IMR-90 (cell line): ENCODE data around the gene EBF3. TPM values are rescaled to one million over a fixed set of nuclear protein-coding genes. Genes with fewer than 3 reads are reported as not detected.

Source experiments
- ATAC-seq: fragments of 200-7000 bp; cut with Tn5 transposase; 2 replicates; pipeline ENCODE4 v1.9.1; 2020; ENCODE audit warnings: low read depth, mild to moderate bottlenecking, moderate library complexity
- BruUV-seq: library from RNA; stranded (reverse); fragments of 400-500 nt; replicated peaks from 2 replicates; lab custom pipeline; 2021; lab: Mats Ljungman, UMichigan
- CTCF ChIA-PET: fragments of 300-600 bp; formaldehyde crosslinking; extraction: SDS; loops from one replicate; lab custom pipeline; 2021; ENCODE audit warnings: antibody characterized with exemption; lab: Yijun Ruan, JAX
- POLR2A ChIA-PET: fragments of 300-600 bp; sonication (Branson Sonifier 250); formaldehyde crosslinking; loops from one replicate; lab custom pipeline; 2022; ENCODE audit warnings: antibody characterized with exemption; ENCODE audit not compliant: unreplicated experiment; lab: Charles Lee
- DNase-seq: peaks from one replicate; pipeline ENCODE4 v3.0.0; 2013
- H2AFZ ChIP-seq: replicated peaks from 2 replicates; pipeline ENCODE3; 2013; ENCODE audit warnings: low read length, mild to moderate bottlenecking; ENCODE audit not compliant: poor library complexity
- H2AK5ac ChIP-seq: 2 replicates; pipeline ENCODE4 v1.6.1; 2013; ENCODE audit warnings: low read depth, low read length, inconsistent platforms
- H2AK9ac ChIP-seq: replicated peaks from 2 replicates; pipeline ENCODE3; 2013; ENCODE audit warnings: mild to moderate bottlenecking, low read depth, low read length, moderate library complexity; ENCODE audit not compliant: poor library complexity
- H2BK120ac ChIP-seq: 2 replicates; pipeline ENCODE4 v1.6.1; 2013; ENCODE audit warnings: low read depth, low read length, inconsistent platforms
- H2BK15ac ChIP-seq: 3 replicates; pipeline ENCODE4 v1.6.1; 2013; ENCODE audit warnings: low read depth, low read length, inconsistent platforms
- H2BK20ac ChIP-seq: 2 replicates; pipeline ENCODE4 v1.6.1; 2013; ENCODE audit warnings: low read depth, mild to moderate bottlenecking, inconsistent platforms, low read length, moderate library complexity
- H2BK5ac ChIP-seq: 2 replicates; pipeline ENCODE4 v1.6.1; 2013; ENCODE audit warnings: mild to moderate bottlenecking, low read depth, low read length, inconsistent platforms; ENCODE audit not compliant: poor library complexity, severe bottlenecking
- H3K14ac ChIP-seq: replicated peaks from 2 replicates; pipeline ENCODE4 v1.6.1; 2013; ENCODE audit warnings: low read depth, low read length, inconsistent platforms
- H3K18ac ChIP-seq: 2 replicates; pipeline ENCODE4 v1.6.1; 2013; ENCODE audit warnings: low read depth, low read length, control low read depth
- H3K23ac ChIP-seq: 2 replicates; pipeline ENCODE4 v1.6.1; 2013; ENCODE audit warnings: low read depth, low read length, inconsistent platforms
- H3K27ac ChIP-seq: 2 replicates; pipeline ENCODE4 v1.5.1; 2013; ENCODE audit warnings: mild to moderate bottlenecking, control low read depth, low read length; ENCODE audit not compliant: insufficient read depth
- H3K27me3 ChIP-seq: 2 replicates; pipeline ENCODE4 v1.6.1; 2013; ENCODE audit warnings: low read length; ENCODE audit not compliant: control insufficient read depth, insufficient read depth
- H3K36me3 ChIP-seq: 2 replicates; pipeline ENCODE4 v1.6.1; 2013; ENCODE audit warnings: low read length, mixed read lengths; ENCODE audit not compliant: control insufficient read depth, insufficient read depth
- H3K4ac ChIP-seq: 2 replicates; pipeline ENCODE4 v1.6.1; 2013; ENCODE audit warnings: low read depth, low read length, inconsistent platforms
- H3K4me1 ChIP-seq: 2 replicates; pipeline ENCODE4 v1.6.1; 2013; ENCODE audit warnings: low read length, mixed read lengths; ENCODE audit not compliant: control insufficient read depth, insufficient read depth
- H3K4me2 ChIP-seq: 2 replicates; pipeline ENCODE4 v1.6.1; 2013; ENCODE audit warnings: low read depth, mild to moderate bottlenecking, control low read depth, low read length, moderate library complexity
- H3K4me3 ChIP-seq: 2 replicates; pipeline ENCODE4 v1.5.1; 2013; ENCODE audit warnings: low read depth, mild to moderate bottlenecking, control low read depth, low read length, moderate library complexity; ENCODE audit not compliant: insufficient read depth
- H3K56ac ChIP-seq: 2 replicates; pipeline ENCODE4 v1.6.1; 2013; ENCODE audit warnings: low read length, inconsistent platforms; ENCODE audit not compliant: insufficient read depth; ENCODE audit errors: extremely low read depth
- H3K79me1 ChIP-seq, 2 experiments: 2 replicates each; pipeline ENCODE4 v1.6.1; 2013; ENCODE audit warnings: low read length in 2 of 2, inconsistent platforms in 1 of 2, low read depth in 1 of 2
- H3K9ac ChIP-seq: 2 replicates; pipeline ENCODE4 v1.6.1; 2013; ENCODE audit warnings: low read depth, low read length, control low read depth
- H3K9me1 ChIP-seq: 2 replicates; pipeline ENCODE4 v1.6.1; 2013; ENCODE audit warnings: low read length, inconsistent platforms; ENCODE audit not compliant: insufficient read depth
- H3K9me3 ChIP-seq: 2 replicates; pipeline ENCODE4 v1.6.1; 2013; ENCODE audit warnings: low read length; ENCODE audit not compliant: control insufficient read depth, insufficient read depth
- H4K20me1 ChIP-seq: 2 replicates; pipeline ENCODE4 v1.6.1; 2013; ENCODE audit warnings: low read length, inconsistent platforms; ENCODE audit not compliant: insufficient read depth
- H4K5ac ChIP-seq: 2 replicates; pipeline ENCODE4 v1.6.1; 2013; ENCODE audit warnings: mild to moderate bottlenecking, low read depth, low read length, control low read depth
- H4K8ac ChIP-seq, 2 experiments: 2 replicates each; pipeline ENCODE4 v1.6.1; 2013; ENCODE audit warnings: low read depth in 2 of 2, low read length in 2 of 2, control low read depth in 1 of 2, inconsistent platforms in 1 of 2
- H4K91ac ChIP-seq: 2 replicates; pipeline ENCODE4 v1.6.1; 2013; ENCODE audit warnings: low read depth, low read length, inconsistent platforms; ENCODE audit not compliant: insufficient read depth
- BHLHE40 ChIP-seq: fragments of 150-350 bp; IDR thresholded peaks from 2 replicates; pipeline ENCODE4 v1.6.1; 2016; ENCODE audit warnings: mild to moderate bottlenecking, low read depth, low read length
- CEBPB ChIP-seq: IDR thresholded peaks from 2 replicates; pipeline ENCODE4 v1.6.1; 2012; ENCODE audit warnings: low read depth, low read length, improper control_type of control experiment
- CHD1 ChIP-seq: IDR thresholded peaks from 2 replicates; pipeline ENCODE4 v1.6.1; 2012; ENCODE audit warnings: low read depth, low read length, improper control_type of control experiment
- CTCF ChIP-seq: conservative IDR thresholded peaks from 2 replicates; pipeline ENCODE4 v1.5.1; 2012; ENCODE audit warnings: mild to moderate bottlenecking, low read depth, low read length, improper control_type of control experiment
- ELK1 ChIP-seq: fragments of 150-350 bp; IDR thresholded peaks from 2 replicates; pipeline ENCODE4 v1.6.1; 2016; ENCODE audit warnings: low read depth, mild to moderate bottlenecking, low read length, moderate library complexity, borderline replicate concordance
- FOS ChIP-seq: fragments of 150-350 bp; IDR thresholded peaks from 2 replicates; pipeline ENCODE4 v1.6.1; 2016; ENCODE audit warnings: low read depth, low read length
- MAFK ChIP-seq: IDR thresholded peaks from 2 replicates; pipeline ENCODE4 v1.6.1; 2012; ENCODE audit warnings: low read depth, low read length, improper control_type of control experiment
- MAZ ChIP-seq: IDR thresholded peaks from 2 replicates; pipeline ENCODE4 v1.6.1; 2012; ENCODE audit warnings: low read depth, mild to moderate bottlenecking, low read length, improper control_type of control experiment, moderate library complexity, borderline replicate concordance
- MXI1 ChIP-seq: IDR thresholded peaks from 2 replicates; pipeline ENCODE4 v1.6.1; 2012; ENCODE audit warnings: low read depth, mild to moderate bottlenecking, low read length, moderate library complexity, borderline replicate concordance
- NFE2L2 ChIP-seq: fragments of 150-350 bp; IDR thresholded peaks from 2 replicates; pipeline ENCODE4 v1.6.1; 2016; ENCODE audit warnings: low read depth, mild to moderate bottlenecking, low read length
- RAD21 ChIP-seq: IDR thresholded peaks from 2 replicates; pipeline ENCODE4 v1.6.1; 2012; ENCODE audit warnings: low read length, improper control_type of control experiment
- RCOR1 ChIP-seq: IDR thresholded peaks from 2 replicates; pipeline ENCODE4 v1.6.1; 2012; ENCODE audit warnings: mild to moderate bottlenecking, low read length, improper control_type of control experiment; ENCODE audit not compliant: insufficient replicate concordance
- SMC3 ChIP-seq: fragments of 150-350 bp; IDR thresholded peaks from 2 replicates; pipeline ENCODE4 v1.6.1; 2016; ENCODE audit warnings: low read depth, mild to moderate bottlenecking, antibody characterized with exemption, low read length, moderate library complexity
- WGBS, 2 experiments: methylation state at CpG; one replicate each; pipeline versions ENCODE4 v1.1.5 to v1.1.7; 2013; ENCODE audit warnings: missing lambda C conversion rate in 2 of 2; ENCODE audit not compliant: insufficient read length in 1 of 2; ENCODE audit errors: extremely low coverage in 2 of 2; 5-methylcytosine and 5-hydroxymethylcytosine counted together
- dilution Hi-C: fragments of 300-500 bp; cut with HindIII; formaldehyde crosslinking; loops from one replicate; pipeline ENCODE4 v1.14.3; 2018; ENCODE audit warnings: low sequenced_read_pairs; ENCODE audit not compliant: unreplicated experiment
- in situ Hi-C: fragments of 300-500 bp; cut with MboI; formaldehyde crosslinking; loops from 3 replicates; pipeline ENCODE4 v1.14.3; 2019; ENCODE audit warnings: low sequenced_read_pairs, inconsistent platforms, mixed read lengths
- intact Hi-C: fragments of 100-400 bp; cut with micrococcal nuclease; formaldehyde crosslinking; loops from 2 replicates; pipeline ENCODE4 v1.10.0; 2022
- polyA plus RNA-seq, 3 experiments: library from polyadenylated mRNA; depleted of rRNA; stranded (reverse); fragments of >200 nt; gene quantifications; 2 replicates each; pipeline ENCODE4 v1.2.3, GENCODE V29; 2012; ENCODE audit warnings: low replicate concordance in 1 of 3
- total RNA-seq: library from RNA; depleted of rRNA; stranded (reverse); fragments of >200 nt; gene quantifications from 2 replicates; pipeline ENCODE4 v1.2.3, GENCODE V29; 2012

The EBF3 gene
- total and polyA plus RNA-seq, 2 of the 4 experiments (the other 2 are of a cell fraction), result 0.36 to 0.70 TPM

DNA sequence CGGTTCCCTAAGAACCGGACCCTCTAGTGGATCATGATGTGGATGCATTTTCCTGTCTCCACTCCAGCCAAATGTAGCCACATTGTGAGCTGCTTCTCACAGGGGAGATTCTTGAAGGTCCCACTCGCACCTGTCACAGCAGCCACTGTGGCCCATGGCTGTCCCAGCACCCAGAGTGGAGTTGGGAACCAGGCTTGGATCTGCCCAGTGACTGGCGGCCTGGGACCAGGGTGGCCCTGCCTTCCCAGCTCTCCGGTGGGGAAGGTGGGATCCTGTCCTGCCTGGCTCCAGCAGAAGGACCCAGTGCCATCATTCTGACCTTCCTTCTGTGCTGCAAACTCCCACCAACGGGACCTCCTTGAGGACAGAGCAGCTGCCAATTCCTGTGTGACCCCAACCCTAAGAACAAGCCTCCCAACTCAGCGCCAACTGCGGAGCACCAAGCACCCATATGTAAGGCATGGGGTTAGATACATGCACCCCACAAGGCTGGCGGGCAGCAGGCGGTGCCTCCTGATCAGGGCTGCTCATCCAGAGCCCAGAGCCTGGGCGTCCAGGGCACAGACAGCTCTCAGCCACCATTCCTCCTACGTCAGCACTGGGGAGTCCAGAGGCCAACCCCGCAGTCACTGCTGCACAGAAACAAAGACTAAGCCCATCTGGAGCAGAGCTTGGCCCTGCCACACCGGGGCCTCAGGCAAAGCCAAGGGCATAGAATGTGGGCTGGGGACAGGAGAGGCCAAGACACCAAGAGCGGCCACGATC lies 28.8 kb downstream of the EBF3 start:
- DNase-seq, result no peak
- CTCF ChIA-PET, result no interaction called here

More for the DNA sequence above, 28.8 kb downstream of the EBF3 start:
- Histone ChIP-seq H3K23ac (no peak overlapping the region), H2BK15ac (no peak overlapping the region), H4K20me1 (no peaks in the 10 kb centered on the region; the same call in 1 of the 2 replicates), H4K91ac (no peak overlapping the region), H3K27ac (no peak overlapping the region), H3K9me1 (no peaks in the 10 kb centered on the region), H3K4me1 (no peaks in the 10 kb centered on the region), H2BK120ac (no peak overlapping the region), H3K4me2 (no peak overlapping the region), H3K56ac (no peak overlapping the region), H4K5ac (no peak overlapping the region), H3K4ac (no peak overlapping the region), H3K79me1 (no peaks in the 10 kb centered on the region), H3K36me3 (no peaks in the 10 kb centered on the region), H2BK5ac (no peak overlapping the region), H2BK20ac (no peak overlapping the region), H2AFZ (no peak overlapping the region), H3K4me3 (no peak overlapping the region), H3K9ac (no peak overlapping the region), H3K18ac (no peak overlapping the region), H2AK9ac (no peak overlapping the region), H3K9me3 (no peaks in the 10 kb centered on the region), H4K8ac (no peak overlapping the region), H2AK5ac (no peak overlapping the region), H3K27me3 (no peaks in the 10 kb centered on the region), H3K14ac (no peak overlapping the region)
- WGBS, 2 experiments, result 95% methylated on average over 4 of the region's 16 CpGs; no CpG with 5 or more reads in 1 of the 2 experiments
- ATAC-seq, result no peak
- POLR2A ChIA-PET, result no interaction called here
- dilution Hi-C loops (no loop called here), in situ Hi-C loops (no loop called here), intact Hi-C loops (no loop called here)
- no TSS peak for BruUV-seq
- TF ChIP-seq ELK1, result no peak
- TF ChIP-seq RCOR1, result no peak
- no peak for TF ChIP-seq CEBPB
- no peak for TF ChIP-seq RAD21
- no peak for TF ChIP-seq CTCF
- TF ChIP-seq MXI1, result no peak
- TF ChIP-seq NFE2L2, result no peak
- no peak for TF ChIP-seq CHD1
- no peak for TF ChIP-seq MAZ
- no peak for TF ChIP-seq MAFK
- no peak for TF ChIP-seq BHLHE40
- TF ChIP-seq FOS, result no peak
- no peak for TF ChIP-seq SMC3
